Fibroblast of villous mesenchyme (primary cell): ENCODE data around the gene GPR68. TPM values are rescaled to one million over a fixed set of nuclear protein-coding genes. Genes with fewer than 3 reads are reported as not detected.

ENCODE experiments used
- DNase-seq: peaks from one replicate; pipeline ENCODE4 v3.0.0-alpha.2; 2010; ENCODE audit warnings: low read depth
- H3K4me3 ChIP-seq: 2 replicates; pipeline ENCODE4 v1.5.1; 2011; ENCODE audit warnings: low read depth, mild to moderate bottlenecking, low read length
- CTCF ChIP-seq: IDR thresholded peaks from 2 replicates; pipeline ENCODE4 v1.5.1; 2012; ENCODE audit warnings: low read depth, mild to moderate bottlenecking, low read length; ENCODE audit not compliant: insufficient read depth
- total RNA-seq: library from RNA; depleted of rRNA; stranded (reverse); fragments of >200 nt; gene quantifications from 2 replicates; pipeline ENCODE4 v1.2.3, GENCODE V29; 2012

GPR68 gene
- total RNA-seq, 1 donor = 0.86 TPM

GRCh38 chr14:91197631-91198030, 46.9 kb downstream of the GPR68 start:
- no peak overlapping the region for H3K4me3 ChIP-seq
- TF ChIP-seq CTCF = no peak
- DNase-seq = no peak

- H3K4me3 ChIP-seq = no peak overlapping the region
- no peak for TF ChIP-seq CTCF
- DNase-seq = no peak
Measured at GRCh38 chr14:91195881-91196280, 48.6 kb downstream of the GPR68 start.

- no peak for DNase-seq
- TF ChIP-seq CTCF = no peak
- H3K4me3 ChIP-seq = no peak overlapping the region
Measured at GRCh38 chr14:91193069-91193468, 51.4 kb downstream of the GPR68 start.

- TF ChIP-seq CTCF = no peak
- no peak overlapping the region for H3K4me3 ChIP-seq
- no peak for DNase-seq
Measured at GRCh38 chr14:91190853-91191252, 53.7 kb downstream of the GPR68 start.

GRCh38 chr14:91187271-91187670, 57.2 kb downstream of the GPR68 start:
- no peak overlapping the region for H3K4me3 ChIP-seq
- no peak for DNase-seq
- TF ChIP-seq CTCF = no peak

- no peak for DNase-seq
- TF ChIP-seq CTCF = no peak
- H3K4me3 ChIP-seq = no peak overlapping the region
Measured at GRCh38 chr14:91186515-91187066, 57.9 kb downstream of the GPR68 start.

GRCh38 chr14:91185721-91186120, 58.8 kb downstream of the GPR68 start:
- peak; percentile 3 for DNase-seq
- H3K4me3 ChIP-seq = no peak overlapping the region
- no peak for TF ChIP-seq CTCF
